Measurements from ENCODE around the gene GNG8.
A peak's percentile ranks its signal among the peaks of the same experiment; 100 is the strongest.

Gene GNG8

GRCh38 chr19:46620716-46621115, 15.3 kb downstream of the GNG8 start:
- TF ChIP-seq CTCF (IDR thresholded peaks at IDR 0.05) = no peak

DNA sequence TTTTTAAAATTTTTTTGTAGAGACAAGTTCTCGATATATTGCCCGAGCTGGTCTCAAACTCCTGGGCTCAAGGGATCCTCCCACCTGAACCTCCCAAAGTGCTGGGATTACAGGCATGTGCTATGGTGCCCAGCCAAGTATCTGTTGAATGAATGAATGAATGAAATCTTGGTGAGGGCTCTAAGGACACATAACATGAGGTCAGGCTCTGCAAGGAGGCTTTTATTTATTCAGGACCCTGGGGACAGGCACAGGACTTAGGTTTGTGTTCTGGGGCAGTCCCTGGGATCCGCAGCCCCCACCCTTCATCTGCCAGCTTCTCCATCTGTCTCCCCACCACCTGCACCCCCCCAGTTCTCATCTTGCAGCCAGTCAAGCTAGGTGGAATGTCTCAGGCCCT, 15.7 kb downstream of the GNG8 start:
- TF ChIP-seq CTCF (IDR thresholded peaks at IDR 0.05) = no peak

DNA sequence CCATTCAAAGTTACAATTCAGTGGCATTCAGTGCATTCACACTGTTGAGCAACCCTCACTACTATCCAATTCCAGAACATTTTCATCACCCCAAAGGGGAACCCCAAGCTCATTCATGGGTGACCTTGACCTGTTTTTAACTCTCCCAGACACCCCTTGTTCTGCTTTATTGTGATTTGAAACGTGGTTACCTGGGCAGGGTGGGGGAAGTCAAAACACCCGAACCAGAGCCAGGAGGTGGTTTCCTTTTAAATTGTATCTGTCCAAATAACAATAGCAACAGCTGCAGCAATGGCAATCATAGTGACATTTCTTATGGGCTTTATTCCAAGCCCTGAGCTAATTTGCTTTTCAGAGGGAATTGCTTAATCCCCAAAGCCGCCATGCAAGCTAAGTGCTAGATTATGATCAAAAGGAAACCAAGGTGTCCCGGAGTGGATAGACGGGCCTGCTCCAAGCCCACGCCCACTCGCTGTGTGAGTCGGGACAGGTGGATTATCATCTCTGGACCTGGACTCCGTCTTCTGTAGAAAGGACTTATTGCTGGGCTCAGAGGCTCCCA, 17.3 kb downstream of the GNG8 start:
- TF ChIP-seq CTCF (IDR thresholded peaks at IDR 0.05) = no peak

DNA sequence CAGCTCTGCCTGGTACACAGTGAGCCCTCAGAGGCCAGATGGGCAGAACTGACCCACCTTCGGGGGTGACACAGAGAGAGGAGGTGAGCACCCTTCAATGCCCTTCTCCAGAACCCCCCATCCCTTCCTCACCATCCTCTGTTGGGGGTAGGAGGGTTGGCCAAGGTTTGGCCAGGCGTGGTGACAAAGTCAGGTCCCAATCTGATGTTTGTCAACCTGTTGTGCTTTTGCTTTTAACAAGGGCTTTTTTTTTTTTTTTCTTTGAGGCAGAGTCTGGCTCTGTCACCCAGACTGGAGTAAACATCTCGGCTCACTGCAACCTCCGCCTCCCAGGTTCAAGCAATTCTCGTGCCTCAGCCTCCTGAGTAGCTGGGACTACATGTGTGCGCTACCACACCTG, 18.4 kb downstream of the GNG8 start:
- no peak for TF ChIP-seq CTCF (IDR thresholded peaks at IDR 0.05)

- peak; percentile 30; the same call in 1 of the 2 replicates for TF ChIP-seq CTCF (IDR thresholded peaks at IDR 0.05)
These were observed 19.2 kb downstream of the GNG8 start for GRCh38 chr19:46616631-46617322.

- TF ChIP-seq CTCF (IDR thresholded peaks at IDR 0.05) = no peak
These were observed 20.0 kb downstream of the GNG8 start for GRCh38 chr19:46615966-46616365.

GRCh38 chr19:46614114-46614722, 21.8 kb downstream of the GNG8 start:
- peak; percentile 59 for TF ChIP-seq CTCF (IDR thresholded peaks at IDR 0.05)
